Measurements from ENCODE around the gene SDC3.

The SDC3 gene

GRCh38 chr1:30901798-30902581, 6.6 kb downstream of the SDC3 start:
- in situ Hi-C loops (cut with HindIII; ENCODE audit: low sequenced_read_pairs) = loop anchor here (25.0 kb wide), 1 partner anchor 1665 kb away; the partner anchor contains the start of genes MECR and PTPRU
- no peak for DNase-seq (ENCODE audit: low read depth, low spot score)
- no peak overlapping the region for H3K4me3 ChIP-seq (ENCODE audit: low read depth, low read length)
- no peak for TF ChIP-seq CTCF (IDR thresholded peaks at IDR 0.05; ENCODE audit: low read depth, low read length)

- DNase-seq (ENCODE audit: low read depth, low spot score) = no peak
- in situ Hi-C loops (cut with HindIII; ENCODE audit: low sequenced_read_pairs) = loop anchor here (25.0 kb wide), 1 partner anchor 1664 kb away; the partner anchor contains the start of genes MECR and PTPRU
- H3K4me3 ChIP-seq (ENCODE audit: low read depth, low read length) = no peak overlapping the region
- no peak for TF ChIP-seq CTCF (IDR thresholded peaks at IDR 0.05; ENCODE audit: low read depth, low read length)
Observed at GRCh38 chr1:30900931-30901560, 7.5 kb downstream of the SDC3 start.

GRCh38 chr1:30900486-30900885, 8.1 kb downstream of the SDC3 start:
- no peak for TF ChIP-seq CTCF (IDR thresholded peaks at IDR 0.05; ENCODE audit: low read depth, low read length)
- H3K4me3 ChIP-seq (ENCODE audit: low read depth, low read length) = no peak overlapping the region
- in situ Hi-C loops (cut with HindIII; ENCODE audit: low sequenced_read_pairs) = loop anchor here (25.0 kb wide), 1 partner anchor 1663 kb away; the partner anchor contains the start of genes MECR and PTPRU
- DNase-seq (ENCODE audit: low read depth, low spot score) = no peak

- TF ChIP-seq CTCF (IDR thresholded peaks at IDR 0.05; ENCODE audit: low read depth, low read length) = no peak
- in situ Hi-C loops (cut with HindIII; ENCODE audit: low sequenced_read_pairs) = loop anchor here (25.0 kb wide), 1 partner anchor 1662 kb away; the partner anchor contains the start of genes MECR and PTPRU
- no peak overlapping the region for H3K4me3 ChIP-seq (ENCODE audit: low read depth, low read length)
- no peak for DNase-seq (ENCODE audit: low read depth, low spot score)
Observed at GRCh38 chr1:30899577-30900389, 8.8 kb downstream of the SDC3 start.

- in situ Hi-C loops (cut with HindIII; ENCODE audit: low sequenced_read_pairs) = no loop called here
- no peak for DNase-seq (ENCODE audit: low read depth, low spot score)
- no peak for TF ChIP-seq CTCF (IDR thresholded peaks at IDR 0.05; ENCODE audit: low read depth, low read length)
- H3K4me3 ChIP-seq (ENCODE audit: low read depth, low read length) = no peak overlapping the region
Observed at GRCh38 chr1:30898031-30898815, 10.3 kb downstream of the SDC3 start.
